NCI-H2196 treated with DMSO at 0.1 percent for 48 hours (cell line): ENCODE results near the gene CD99L2.
A peak's percentile ranks its signal among the peaks of the same experiment; 100 is the strongest.
"Not testable (repeated sequence)": the region's sequence is repeated elsewhere in the genome, so short reads cannot be mapped to it uniquely, and the experiment has no call there.

Experiments
- DNase-seq: peaks from one replicate; lab custom pipeline; 2025; ENCODE audit not compliant: unreplicated experiment; lab: John Stamatoyannopoulos, UW

Gene CD99L2

DNA sequence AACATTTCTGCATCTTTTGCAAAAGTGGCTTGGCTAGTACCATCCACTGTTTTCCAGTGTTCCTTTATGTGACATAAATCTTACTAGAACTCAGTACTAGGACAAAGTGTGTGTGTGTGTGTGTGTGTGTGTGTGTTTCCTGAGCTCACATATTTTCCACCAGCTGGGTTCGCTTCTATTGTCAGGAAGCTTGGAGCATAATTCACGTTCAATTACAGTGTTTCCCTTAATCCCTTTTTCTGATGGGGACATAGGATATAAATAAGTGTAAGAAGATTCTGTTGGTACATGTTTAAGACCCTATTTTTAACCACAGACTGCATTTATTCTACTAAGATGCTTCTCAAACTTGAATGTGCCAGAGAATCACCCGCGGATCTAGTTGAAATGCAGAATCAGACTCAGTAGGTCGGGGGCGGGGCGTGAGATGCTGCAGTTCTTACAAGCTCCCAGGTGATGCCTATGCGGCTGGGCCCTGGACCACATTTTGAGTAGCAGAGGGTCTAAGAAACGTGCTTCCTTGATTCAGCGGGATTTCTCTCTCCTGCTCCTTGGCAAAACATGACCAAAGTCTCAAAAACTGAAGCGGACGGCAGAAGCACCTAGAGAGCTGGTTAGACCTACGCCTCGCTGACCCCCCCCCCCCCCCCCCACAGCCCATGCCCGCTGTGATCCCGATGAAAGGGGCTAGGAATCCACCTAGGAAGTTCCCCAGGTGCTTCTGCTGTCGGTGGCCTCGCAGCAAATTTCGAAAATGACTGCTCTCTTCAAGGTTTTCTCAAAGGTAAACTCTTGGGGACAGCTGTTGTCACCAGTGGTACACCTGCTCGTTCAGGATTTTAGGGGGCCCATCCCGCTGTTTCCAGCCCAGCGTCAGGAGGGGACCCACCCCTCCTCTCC is 797 bp downstream of the CD99L2 start:
- no peak for DNase-seq

DNA sequence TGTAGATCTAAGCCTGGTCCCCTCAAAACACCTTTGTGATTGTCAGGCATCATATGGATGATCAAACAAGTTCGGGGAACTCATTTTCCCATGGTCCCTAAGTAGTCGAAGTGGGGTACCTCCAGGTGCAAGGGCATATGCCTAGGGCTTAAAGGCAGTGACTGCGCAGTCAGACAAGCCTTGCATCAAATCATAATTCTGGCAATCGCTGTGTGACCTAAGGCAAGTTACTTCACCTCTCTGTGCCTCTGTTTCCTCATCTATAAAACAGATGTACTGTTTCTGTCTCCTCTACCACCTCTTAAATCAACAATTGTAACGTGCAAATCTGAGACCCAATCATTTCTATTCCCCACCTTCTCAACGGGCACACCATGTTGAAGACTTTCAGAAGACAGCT is 1.8 kb downstream of the CD99L2 start:
- DNase-seq: no peak

GRCh38 chrX:150893936-150894335 is 4.5 kb downstream of the CD99L2 start:
- no peak for DNase-seq

GRCh38 chrX:150889131-150889530 is 9.3 kb downstream of the CD99L2 start:
- DNase-seq: no peak

- DNase-seq: no peak
Measured at GRCh38 chrX:150887906-150888465, 10.5 kb downstream of the CD99L2 start.

DNA sequence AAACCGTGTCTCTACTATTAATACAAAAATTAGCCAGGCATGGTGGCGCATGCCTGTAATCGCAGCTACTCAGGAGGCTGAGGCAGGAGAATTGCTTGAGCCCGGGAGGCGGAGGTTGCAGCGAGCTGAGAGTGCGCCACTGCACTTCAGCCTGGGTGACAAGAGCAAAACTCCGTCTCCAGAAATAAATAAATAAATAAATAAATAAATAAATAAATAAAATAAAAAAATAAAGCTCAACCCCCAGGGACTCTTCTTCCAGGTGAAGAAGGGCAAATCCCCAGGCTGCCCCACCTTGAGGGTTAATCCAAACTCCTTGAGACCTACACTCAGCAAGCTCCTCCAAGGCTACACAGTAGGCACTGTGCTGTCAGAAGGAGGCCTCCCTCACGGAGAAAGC is 11.2 kb downstream of the CD99L2 start:
- DNase-seq: not testable (repeated sequence)

DNA sequence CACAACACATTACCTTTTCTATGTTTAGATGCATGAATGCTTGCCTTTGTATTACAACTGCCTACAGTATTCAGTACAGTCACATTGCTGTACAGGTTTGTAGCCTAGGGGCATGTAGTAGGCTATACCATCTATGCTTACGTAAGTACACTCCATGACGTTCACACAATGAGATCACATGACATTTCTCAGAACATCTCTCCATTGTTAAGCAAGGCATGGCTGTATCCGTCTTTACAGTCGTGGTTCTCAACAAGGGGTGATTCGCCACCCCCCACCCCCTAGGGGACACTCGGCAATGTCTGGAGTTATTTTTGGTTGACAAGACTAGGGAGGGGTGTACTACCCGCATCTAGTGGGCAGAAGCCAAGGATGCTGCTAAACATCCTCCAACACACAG is 12.1 kb downstream of the CD99L2 start:
- DNase-seq: no peak

DNA sequence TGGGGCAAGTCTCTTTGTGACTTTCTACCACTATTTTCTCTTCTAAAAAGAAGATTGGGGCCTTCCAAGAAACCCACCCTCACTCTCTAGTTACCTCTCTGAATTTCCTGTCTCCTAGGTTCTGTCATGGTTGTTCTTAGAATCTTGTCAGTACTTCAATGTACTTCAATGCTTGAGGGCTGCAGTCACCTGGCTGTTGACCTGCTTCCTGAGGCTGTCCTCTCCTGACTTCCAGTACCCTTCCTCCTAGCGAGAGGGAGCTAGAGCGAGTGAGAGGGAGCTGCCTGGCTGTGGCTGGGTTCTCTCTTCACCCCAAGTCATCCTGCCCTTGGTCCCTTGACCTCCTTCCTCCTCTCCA is 17.7 kb downstream of the CD99L2 start:
- DNase-seq: no peak

- DNase-seq: no peak
Measured at GRCh38 chrX:150879855-150880807, 18.3 kb downstream of the CD99L2 start.

DNA sequence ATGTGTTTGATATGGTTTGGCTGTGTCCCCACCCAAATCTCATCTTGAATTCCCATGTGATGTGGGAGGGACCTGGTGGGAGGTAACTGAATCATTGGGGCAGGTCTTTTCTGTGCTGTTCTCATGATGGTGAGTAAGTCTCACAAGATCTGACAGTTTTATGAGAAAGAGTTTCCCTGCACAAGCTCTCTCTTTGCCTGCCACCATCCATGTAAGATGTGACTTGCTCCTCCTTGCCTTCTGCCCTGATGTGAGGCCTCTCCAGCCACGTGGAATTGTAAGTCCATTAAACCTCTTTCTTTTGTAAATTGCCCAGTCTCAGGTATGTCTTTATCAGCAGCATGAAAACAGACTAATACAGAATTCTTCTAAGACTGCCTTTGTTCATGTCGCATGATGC is 22.8 kb downstream of the CD99L2 start:
- not testable (repeated sequence) for DNase-seq

- no peak for DNase-seq
Measured at GRCh38 chrX:150874448-150874847, 24.0 kb downstream of the CD99L2 start.

DNA sequence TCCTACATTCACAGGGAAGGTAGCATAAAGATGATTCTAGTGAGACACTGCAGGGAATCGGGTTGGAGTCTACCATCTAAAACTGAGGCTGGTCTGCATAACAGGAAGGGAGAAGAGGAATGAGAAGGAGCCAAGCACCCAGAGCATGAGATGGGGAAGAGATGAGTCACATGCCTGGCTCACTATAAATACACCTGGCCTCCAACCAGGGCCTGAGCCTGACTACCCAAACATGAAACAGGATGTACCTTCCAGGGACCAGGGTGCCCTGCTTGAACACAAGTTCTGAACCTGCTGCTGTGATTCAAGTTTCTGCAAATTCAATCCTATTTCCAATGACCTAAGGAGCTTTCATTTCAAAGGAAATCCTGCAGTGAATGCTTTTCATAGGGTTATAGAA is 24.9 kb downstream of the CD99L2 start:
- peak; percentile 39 for DNase-seq

- peak; percentile 6 for DNase-seq
Measured at GRCh38 chrX:150872773-150873336, 25.6 kb downstream of the CD99L2 start.

- no peak for DNase-seq
Measured at GRCh38 chrX:150871341-150871811, 27.1 kb downstream of the CD99L2 start.

DNA sequence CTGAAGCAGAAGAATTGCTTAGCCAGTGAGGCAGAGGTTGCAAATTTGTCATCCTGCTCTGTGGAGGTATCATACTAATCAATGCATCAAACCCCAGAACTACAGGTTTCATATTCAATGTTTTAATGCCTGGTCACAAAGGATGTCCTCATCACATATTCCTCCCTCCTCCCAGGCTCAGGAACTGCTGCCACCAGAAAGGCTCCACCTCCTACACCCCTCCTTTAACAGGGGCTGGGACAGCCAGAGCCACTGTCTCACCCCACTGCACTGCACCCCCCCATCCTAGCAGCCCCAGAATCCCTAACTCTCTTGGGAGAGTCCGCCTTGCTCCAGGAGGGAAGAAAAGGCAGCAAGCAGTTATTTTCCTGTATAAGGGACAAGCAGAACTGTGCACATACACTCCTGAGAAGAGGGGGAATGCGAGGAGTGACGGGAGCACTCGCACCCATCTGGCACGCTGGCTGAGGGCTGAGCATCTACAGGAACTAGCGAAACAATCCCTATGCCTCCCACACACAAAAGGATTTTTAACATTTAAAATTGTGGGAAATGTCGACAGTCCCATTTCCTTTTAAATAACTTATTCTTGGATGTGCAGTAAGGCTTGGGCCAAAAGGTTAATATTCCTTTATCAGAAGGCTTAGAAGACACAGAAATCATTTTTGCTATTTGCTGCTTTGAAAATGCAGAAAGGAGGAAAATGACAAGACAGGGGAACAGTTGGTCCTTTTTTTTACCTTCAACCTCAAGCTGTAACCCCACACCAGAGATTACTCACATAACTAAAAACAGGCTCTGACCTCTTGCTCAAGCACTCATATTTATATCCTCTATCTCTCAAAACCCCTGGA is 27.8 kb downstream of the CD99L2 start:
- DNase-seq: no peak

DNA sequence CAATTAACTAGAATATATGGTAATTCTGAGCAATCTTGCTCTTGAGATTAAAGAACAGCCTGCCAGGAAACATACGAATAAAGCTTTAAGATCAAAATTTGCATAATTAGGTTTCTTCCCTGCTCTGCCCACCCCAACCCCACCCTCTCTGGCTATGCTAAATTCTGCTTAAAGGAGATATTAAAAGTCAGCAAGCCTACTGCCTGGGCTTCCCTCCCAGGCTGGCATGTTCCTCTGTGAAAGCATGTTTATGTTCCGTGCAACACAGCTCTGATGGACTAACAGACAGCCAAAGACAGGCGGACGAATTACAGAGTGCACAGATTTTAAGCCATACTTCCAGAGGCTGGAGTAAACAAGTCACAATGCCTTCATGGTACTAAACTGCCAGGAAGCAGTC is 28.4 kb downstream of the CD99L2 start:
- no peak for DNase-seq

DNA sequence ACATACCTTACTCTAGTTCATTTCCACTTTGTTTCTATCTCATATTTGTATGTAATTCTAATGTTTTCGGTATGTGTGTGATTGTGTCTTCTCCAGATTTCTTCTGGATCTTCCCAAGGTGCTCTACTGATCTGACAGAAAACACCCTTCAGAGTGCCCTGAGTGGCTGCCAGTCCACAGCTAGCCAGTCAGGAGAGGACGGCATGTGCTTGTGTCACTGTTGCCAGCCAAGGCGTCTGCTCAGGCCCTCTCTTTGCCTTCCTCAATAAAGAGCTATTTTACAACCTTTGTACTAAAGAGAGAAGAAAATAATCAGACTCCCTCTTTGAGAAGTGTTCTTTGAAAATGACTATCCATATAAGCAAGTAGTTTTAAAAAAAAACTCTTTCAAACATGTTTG is 29.0 kb downstream of the CD99L2 start:
- no peak for DNase-seq

GRCh38 chrX:150868625-150869024 is 29.8 kb downstream of the CD99L2 start:
- no peak for DNase-seq

- no peak for DNase-seq
Measured at GRCh38 chrX:150864127-150864526, 34.3 kb downstream of the CD99L2 start.

DNA sequence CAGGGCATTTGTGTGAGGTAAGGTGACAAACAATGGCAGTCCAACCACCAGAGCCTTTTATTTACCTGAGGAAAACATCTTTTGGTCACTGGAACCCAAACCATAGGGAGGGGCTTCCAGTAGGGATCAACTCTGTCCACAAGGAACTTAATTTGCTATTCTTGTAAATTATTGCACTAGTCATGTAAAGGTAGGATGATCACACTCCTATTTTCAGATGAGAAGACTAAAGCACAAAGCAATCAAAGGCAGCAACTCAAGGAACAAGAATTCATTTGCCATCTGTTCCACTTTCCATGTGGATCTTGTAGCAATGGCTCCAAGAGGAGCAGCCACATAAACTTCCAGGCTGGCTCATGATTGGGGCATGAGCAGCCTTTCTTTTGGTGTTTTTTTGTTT is 35.3 kb downstream of the CD99L2 start:
- no peak for DNase-seq
